Karpas-422 (cell line): ENCODE results near the gene LIMS2. TPM values are rescaled to one million over a fixed set of nuclear protein-coding genes. Genes with fewer than 3 reads are reported as not detected.

Experiments
- DNase-seq: peaks from one replicate; pipeline ENCODE4 v3.0.0-alpha.2; 2015
- H2AFZ ChIP-seq: fragments of 200-600 bp; sonication (generic); 2 replicates; pipeline ENCODE4 v1.6.1; 2014; ENCODE audit warnings: antibody characterized with exemption, low read length, mixed read lengths
- H3K27ac ChIP-seq: fragments of 200-600 bp; sonication (generic); 2 replicates; pipeline ENCODE4 v1.5.1; 2014; ENCODE audit warnings: mild to moderate bottlenecking, low read length, moderate library complexity
- H3K27me3 ChIP-seq: fragments of 200-600 bp; sonication (generic); 2 replicates; pipeline ENCODE4 v1.6.1; 2014; ENCODE audit warnings: low read length, mixed read lengths
- H3K36me3 ChIP-seq: fragments of 200-600 bp; sonication (generic); 2 replicates; pipeline ENCODE4 v1.6.1; 2014; ENCODE audit warnings: low read length, mixed read lengths; ENCODE audit not compliant: insufficient read depth
- H3K4me1 ChIP-seq: fragments of 200-600 bp; sonication (generic); 2 replicates; pipeline ENCODE4 v1.6.1; 2014; ENCODE audit warnings: mild to moderate bottlenecking, low read length, mixed read lengths
- H3K4me2 ChIP-seq: fragments of 200-600 bp; sonication (generic); 2 replicates; pipeline ENCODE4 v1.6.1; 2014; ENCODE audit warnings: low read length, low read depth, mild to moderate bottlenecking; ENCODE audit not compliant: poor library complexity, severe bottlenecking
- H3K4me3 ChIP-seq: fragments of 200-600 bp; sonication (generic); 2 replicates; pipeline ENCODE4 v1.5.1; 2014; ENCODE audit warnings: mild to moderate bottlenecking, antibody characterized with exemption, low read length, mixed read lengths
- H3K79me2 ChIP-seq: fragments of 200-600 bp; sonication (generic); 2 replicates; pipeline ENCODE4 v1.6.1; 2014; ENCODE audit warnings: mild to moderate bottlenecking, low read length, mixed read lengths
- H3K9ac ChIP-seq: fragments of 200-600 bp; sonication (generic); 2 replicates; pipeline ENCODE4 v1.6.0; 2014; ENCODE audit warnings: low read length
- H3K9me2 ChIP-seq: fragments of 200-600 bp; sonication (generic), shearing (Covaris generic); replicated peaks from 2 replicates; pipeline ENCODE4 v1.6.0; 2014; ENCODE audit warnings: mild to moderate bottlenecking, low read length, moderate library complexity; ENCODE audit not compliant: insufficient read depth
- H3K9me3 ChIP-seq: fragments of 300-700, 200-600 bp; sonication (generic); 2 replicates; pipeline ENCODE4 v1.6.1; 2014; ENCODE audit warnings: low read length, mixed read lengths
- H4K20me1 ChIP-seq: fragments of 200-600 bp; sonication (generic); 2 replicates; pipeline ENCODE4 v1.6.1; 2014; ENCODE audit warnings: mild to moderate bottlenecking, antibody characterized with exemption, low read length, low read depth; ENCODE audit not compliant: insufficient read depth
- total RNA-seq: library from RNA; depleted of rRNA; stranded (reverse); fragments of >200 nt; shearing (Covaris generic); gene quantifications from 2 replicates; pipeline ENCODE4 v1.2.3, GENCODE V29; 2014; ENCODE audit warnings: low replicate concordance

LIMS2 gene
- total RNA-seq, 1 experiment from 2014 or later, result 0.56 TPM

- no peak for DNase-seq
- no peaks in the 10 kb centered on the region for H4K20me1 ChIP-seq
- peaks cover 30% of the 10 kb centered on the region for H3K4me1 ChIP-seq
- H3K27me3 ChIP-seq, result no peaks in the 10 kb centered on the region
- H3K9ac ChIP-seq, result no peak overlapping the region
- peaks cover 15% of the 10 kb centered on the region; the same call in 1 of the 2 replicates for H3K36me3 ChIP-seq
- H3K27ac ChIP-seq, result no peak overlapping the region
- H3K9me3 ChIP-seq, result no peaks in the 10 kb centered on the region
- no peak overlapping the region for H2AFZ ChIP-seq
- H3K9me2 ChIP-seq, result no peaks in the 10 kb centered on the region
- peak overlapping the region; percentile 85; the same call in 1 of the 2 replicates for H3K4me3 ChIP-seq
- peak overlapping the region; percentile 94 for H3K4me2 ChIP-seq
- H3K79me2 ChIP-seq, result peaks cover 21% of the 10 kb centered on the region
Measured at GRCh38 chr2:127703282-127703681, 28.0 kb upstream of the LIMS2 start.

- peaks cover 30% of the 10 kb centered on the region for H3K4me1 ChIP-seq
- no peaks in the 10 kb centered on the region for H3K9me3 ChIP-seq
- H3K36me3 ChIP-seq, result peaks cover 15% of the 10 kb centered on the region; the same call in 1 of the 2 replicates
- peak overlapping the region; percentile 78 for H3K27ac ChIP-seq
- H3K79me2 ChIP-seq, result peaks cover 21% of the 10 kb centered on the region
- H3K4me3 ChIP-seq, result peak overlapping the region; percentile 85
- no peaks in the 10 kb centered on the region for H4K20me1 ChIP-seq
- no peaks in the 10 kb centered on the region for H3K9me2 ChIP-seq
- H3K27me3 ChIP-seq, result no peaks in the 10 kb centered on the region
- H3K9ac ChIP-seq, result peak overlapping the region; percentile 84
- DNase-seq, result no peak
- H2AFZ ChIP-seq, result no peak overlapping the region
- peak overlapping the region; percentile 94 for H3K4me2 ChIP-seq
Measured at GRCh38 chr2:127702395-127703009, 27.2 kb upstream of the LIMS2 start.

GRCh38 chr2:127701651-127702394, 26.5 kb upstream of the LIMS2 start:
- Histone ChIP-seq H3K27ac (peak overlapping the region; percentile 78), H3K4me3 (peak overlapping the region; percentile 85), H3K36me3 (peaks cover 12% of the 10 kb centered on the region; the same call in 1 of the 2 replicates), H3K4me1 (peaks cover 30% of the 10 kb centered on the region), H4K20me1 (no peaks in the 10 kb centered on the region), H3K9me3 (no peaks in the 10 kb centered on the region), H2AFZ (no peak overlapping the region), H3K9me2 (no peaks in the 10 kb centered on the region), H3K27me3 (no peaks in the 10 kb centered on the region), H3K4me2 (peak overlapping the region; percentile 94), H3K9ac (peak overlapping the region; percentile 84), H3K79me2 (peaks cover 21% of the 10 kb centered on the region)
- DNase-seq, result peak; percentile 94

GRCh38 chr2:127701193-127701650, 25.9 kb upstream of the LIMS2 start, which contains the start of gene SFT2D3:
SFT2D3 (plus strand) TSS chr2:127701497; CDS start chr2:127701529, 32 bp downstream.
- peak within 1 kb of the TSS; percentile 39; the same call in 1 of the 2 replicates for H2AFZ ChIP-seq
- H3K4me1 ChIP-seq, result peaks cover 30% of the 10 kb centered on the region
- H3K27me3 ChIP-seq, result no peaks in the 10 kb centered on the region
- no peaks in the 10 kb centered on the region for H4K20me1 ChIP-seq
- peaks cover 12% of the 10 kb centered on the region; the same call in 1 of the 2 replicates for H3K36me3 ChIP-seq
- peaks cover 21% of the 10 kb centered on the region for H3K79me2 ChIP-seq
- peak within 1 kb of the TSS; percentile 94 for H3K4me2 ChIP-seq
- peak within 1 kb of the TSS; percentile 85 for H3K4me3 ChIP-seq
- H3K27ac ChIP-seq, result peak within 1 kb of the TSS; percentile 78
- peak; percentile 97 for DNase-seq
- H3K9me2 ChIP-seq, result no peaks in the 10 kb centered on the region
- H3K9ac ChIP-seq, result peak within 1 kb of the TSS; percentile 84
- H3K9me3 ChIP-seq, result no peaks in the 10 kb centered on the region

- Histone ChIP-seq H3K9me2 (no peaks in the 10 kb centered on the region), H3K9ac (peak overlapping the region; percentile 84), H3K36me3 (peaks cover 9% of the 10 kb centered on the region; the same call in 1 of the 2 replicates), H3K4me2 (peak overlapping the region; percentile 94), H3K27me3 (no peaks in the 10 kb centered on the region), H3K4me3 (peak overlapping the region; percentile 85), H3K4me1 (peaks cover 30% of the 10 kb centered on the region), H4K20me1 (no peaks in the 10 kb centered on the region), H3K27ac (peak overlapping the region; percentile 78), H3K9me3 (no peaks in the 10 kb centered on the region), H2AFZ (peak overlapping the region; percentile 39; the same call in 1 of the 2 replicates), H3K79me2 (peaks cover 21% of the 10 kb centered on the region)
- peak; percentile 56 for DNase-seq
Measured at GRCh38 chr2:127700527-127701192, 25.3 kb upstream of the LIMS2 start.

- Histone ChIP-seq H3K4me2 (no peak overlapping the region), H3K27me3 (no peaks in the 10 kb centered on the region), H4K20me1 (no peaks in the 10 kb centered on the region), H3K36me3 (no peaks in the 10 kb centered on the region), H2AFZ (no peak overlapping the region), H3K9me2 (no peaks in the 10 kb centered on the region), H3K4me3 (no peak overlapping the region), H3K79me2 (peaks cover 13% of the 10 kb centered on the region), H3K27ac (no peak overlapping the region), H3K9ac (no peak overlapping the region), H3K9me3 (no peaks in the 10 kb centered on the region), H3K4me1 (peaks cover 25% of the 10 kb centered on the region)
- no peak for DNase-seq
Measured at GRCh38 chr2:127698553-127699355, 23.4 kb upstream of the LIMS2 start.

GRCh38 chr2:127697482-127698180, 22.3 kb upstream of the LIMS2 start:
- H3K79me2 ChIP-seq, result peaks cover 5% of the 10 kb centered on the region; the same call in 1 of the 2 replicates
- H3K9me2 ChIP-seq, result no peaks in the 10 kb centered on the region
- H2AFZ ChIP-seq, result no peak overlapping the region
- H3K4me2 ChIP-seq, result no peak overlapping the region
- DNase-seq, result no peak
- H3K36me3 ChIP-seq, result no peaks in the 10 kb centered on the region
- H3K4me1 ChIP-seq, result peaks cover 16% of the 10 kb centered on the region
- H3K9ac ChIP-seq, result no peak overlapping the region
- H4K20me1 ChIP-seq, result no peaks in the 10 kb centered on the region
- no peak overlapping the region for H3K4me3 ChIP-seq
- no peak overlapping the region for H3K27ac ChIP-seq
- H3K27me3 ChIP-seq, result no peaks in the 10 kb centered on the region
- H3K9me3 ChIP-seq, result no peaks in the 10 kb centered on the region
